Stimulated activated CD8-positive, alpha-beta memory T cell treated with anti-CD3 and anti-CD28 coated beads, Interleukin-15, amount 100 ng/mL, for 4 hours (primary cell): ENCODE results near the gene CEACAM1.
A peak's percentile ranks its signal among the peaks of the same experiment; 100 is the strongest.
"Not testable (repeated sequence)": the region's sequence is repeated elsewhere in the genome, so short reads cannot be mapped to it uniquely, and the experiment has no call there.

Experiments used
- DNase-seq, 2 donors: peaks; one replicate each; pipeline ENCODE4 v3.0.0-alpha.2; 2020; ENCODE audit warnings: low read depth in 2 of 2

The CEACAM1 gene

GRCh38 chr19:42512130-42512636 is 16.1 kb downstream of the CEACAM1 start:
- DNase-seq, result no peak

GRCh38 chr19:42511340-42511739 is 16.9 kb downstream of the CEACAM1 start:
- no peak for DNase-seq

GRCh38 chr19:42508892-42509444 is 19.3 kb downstream of the CEACAM1 start:
- no peak for DNase-seq

DNA sequence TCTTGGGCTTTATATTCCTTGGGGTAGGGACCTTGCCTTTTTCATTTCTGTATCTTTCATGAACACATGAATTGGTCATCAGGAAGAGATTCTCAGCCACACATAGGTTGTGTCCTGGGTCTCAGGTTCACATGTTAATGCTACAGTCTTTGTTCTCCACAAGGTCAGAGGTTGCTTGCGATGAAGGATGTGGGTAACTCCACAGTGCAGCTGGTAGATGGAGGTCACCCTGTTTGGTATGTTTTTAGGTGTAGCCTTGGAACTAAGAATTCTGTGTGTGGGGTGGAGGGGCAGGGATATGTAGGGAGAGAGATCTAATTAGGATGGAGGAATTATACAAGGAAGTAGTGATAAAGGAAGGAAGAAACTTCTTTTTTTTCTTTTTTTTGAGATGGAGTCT is 23.2 kb downstream of the CEACAM1 start:
- no peak for DNase-seq

GRCh38 chr19:42501733-42502132 is 26.5 kb downstream of the CEACAM1 start:
- no peak for DNase-seq

- DNase-seq, result not testable (repeated sequence)
Observed at GRCh38 chr19:42501243-42501642, 27.0 kb downstream of the CEACAM1 start.

DNA sequence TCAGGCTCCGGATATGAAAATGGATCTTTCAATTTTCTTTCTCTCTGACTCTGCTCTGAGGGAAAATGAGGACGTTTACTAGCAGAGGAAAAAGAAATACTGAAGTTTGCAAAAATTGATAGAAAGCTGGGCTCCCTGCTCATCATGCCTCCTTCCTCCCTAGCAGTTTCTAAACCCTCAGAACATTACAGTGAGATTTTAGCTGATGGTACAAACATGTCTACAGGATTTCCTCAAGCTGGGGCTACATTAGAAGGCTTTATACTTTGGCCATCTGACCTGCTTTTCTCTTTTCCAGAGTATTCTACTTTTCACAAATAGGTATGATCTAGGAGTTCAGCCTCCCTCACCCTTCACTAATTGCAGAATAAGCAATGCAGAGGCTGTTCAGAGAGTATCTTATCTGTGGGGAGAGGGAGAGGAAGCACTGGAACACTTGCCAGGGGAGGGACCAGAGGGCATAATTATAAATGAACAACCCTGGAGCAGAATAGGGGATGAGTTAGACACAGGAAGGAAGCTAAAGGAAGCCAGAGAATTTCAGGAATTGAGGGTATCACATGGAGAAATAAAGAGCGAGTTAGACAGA is 30.0 kb downstream of the CEACAM1 start:
- no peak for DNase-seq

DNA sequence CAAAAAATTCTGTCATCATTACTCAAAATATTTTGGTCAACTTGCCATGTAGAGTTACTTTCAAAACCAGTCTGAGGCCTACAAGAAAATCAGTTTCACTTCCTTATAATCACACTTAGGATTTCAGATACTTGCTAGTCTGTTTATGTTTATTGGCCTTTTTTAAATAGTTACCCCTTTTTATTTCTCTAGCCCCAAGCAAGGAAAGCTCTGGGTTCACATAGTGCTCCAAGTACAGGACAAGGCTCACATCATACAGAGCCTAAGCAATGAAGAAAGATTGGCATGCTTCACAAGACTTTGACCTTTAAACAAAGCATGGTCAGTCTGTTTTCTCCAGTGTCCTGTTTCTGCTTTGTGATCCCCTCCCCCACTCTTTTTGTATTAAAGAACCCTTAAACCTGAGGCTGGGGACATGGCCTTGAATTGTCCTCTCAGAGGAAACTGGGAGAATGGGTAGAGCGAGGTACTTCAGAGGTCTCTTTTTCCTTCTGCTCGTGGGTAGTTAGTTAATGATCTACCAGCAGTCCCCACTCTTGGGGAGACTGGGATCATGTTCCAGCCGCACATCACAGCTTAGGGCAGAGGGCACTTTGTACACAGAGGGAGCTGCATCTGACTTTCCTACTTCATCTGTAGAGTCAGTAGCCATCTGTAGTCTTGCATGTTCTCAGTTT is 30.7 kb downstream of the CEACAM1 start:
- DNase-seq, result no peak

DNA sequence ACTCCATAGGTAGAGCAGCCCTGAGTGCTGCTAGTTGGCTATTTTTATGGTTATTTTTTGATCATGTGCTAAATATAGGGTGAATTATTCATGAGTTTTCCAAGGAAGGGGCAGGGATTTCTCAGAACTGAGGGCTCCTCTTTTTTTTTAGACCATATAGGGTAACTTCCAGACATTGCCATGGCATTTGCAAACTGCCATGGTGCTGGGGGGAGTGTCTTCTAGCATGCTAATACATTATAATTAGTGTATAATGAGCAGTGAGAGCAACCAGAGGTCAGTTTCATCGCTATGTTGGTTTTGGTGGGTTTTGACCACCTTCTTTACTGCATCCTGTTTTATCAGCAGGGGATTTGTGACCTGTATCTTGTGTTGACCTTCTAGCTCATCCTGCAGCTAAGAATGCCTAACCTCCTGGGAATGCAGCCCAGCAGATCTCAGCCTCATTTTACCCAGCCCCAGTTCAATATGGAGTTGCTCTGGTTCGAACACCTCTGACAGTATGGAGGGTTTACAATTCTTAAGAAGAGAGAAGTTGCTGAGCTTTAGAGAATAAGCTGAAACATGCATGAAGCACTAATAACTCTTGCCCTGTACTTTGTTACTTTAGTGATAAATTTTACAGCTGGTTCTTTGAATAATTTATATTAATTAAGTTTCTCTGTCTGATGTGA is 31.7 kb downstream of the CEACAM1 start:
- DNase-seq, result no peak

DNA sequence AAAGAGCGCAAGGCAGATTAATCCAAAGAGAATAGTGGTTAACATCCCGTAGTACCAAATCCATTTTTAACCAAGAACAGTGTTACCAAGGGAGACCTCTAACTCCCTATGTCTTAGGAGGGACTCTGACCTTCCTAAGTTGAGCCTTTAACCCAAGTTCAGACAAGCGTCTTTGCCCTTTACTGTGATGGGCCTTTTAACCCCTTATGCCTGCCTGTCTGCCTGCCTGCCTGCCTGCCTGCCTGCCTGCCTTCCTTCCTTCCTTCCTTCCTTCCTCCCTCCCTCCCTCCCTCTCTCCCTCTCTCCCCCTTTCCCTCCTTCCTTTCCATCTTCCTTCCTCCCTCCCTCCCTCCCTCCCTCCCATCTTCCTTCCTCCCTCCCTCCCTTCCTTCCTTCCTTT is 32.6 kb downstream of the CEACAM1 start:
- DNase-seq, result no peak

DNA sequence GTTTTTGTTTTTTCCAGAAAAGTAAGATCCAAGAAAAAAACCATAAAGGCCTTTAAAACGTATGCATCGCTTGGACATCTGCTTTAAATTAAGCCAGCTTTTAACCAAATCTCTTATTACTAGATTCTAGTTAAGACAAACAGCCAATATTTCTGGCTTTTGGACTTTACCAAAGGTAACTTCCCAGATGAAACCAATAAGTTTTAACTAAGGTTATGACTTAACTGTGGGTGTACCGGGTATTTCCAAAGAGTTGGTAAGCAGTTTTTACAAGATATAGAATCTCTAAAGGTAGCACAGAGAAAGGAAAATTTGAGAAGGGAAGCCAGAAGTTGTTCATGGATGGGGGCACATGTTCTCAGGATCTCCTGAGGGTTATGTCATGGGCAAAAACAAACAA is 34.0 kb downstream of the CEACAM1 start:
- no peak for DNase-seq

- no peak for DNase-seq
Observed at GRCh38 chr19:42488783-42489521, 39.3 kb downstream of the CEACAM1 start.

DNA sequence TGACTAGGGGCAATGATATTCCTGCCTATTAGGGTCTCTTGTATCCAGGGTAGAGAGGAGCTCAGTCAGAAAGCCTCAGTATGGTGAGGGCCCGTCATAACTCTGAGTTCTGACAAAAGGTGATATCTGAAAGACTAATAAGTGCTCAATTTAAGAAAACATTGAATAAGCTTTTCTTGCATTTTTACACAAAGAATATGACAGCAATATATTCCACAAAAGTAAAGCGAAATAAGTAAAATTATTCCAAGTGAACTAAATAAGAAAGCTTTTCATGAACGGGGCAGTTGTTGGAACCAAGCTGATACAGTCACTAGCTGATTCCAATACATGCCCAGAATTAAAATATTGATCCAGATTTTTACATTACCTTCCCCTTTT is 40.5 kb downstream of the CEACAM1 start:
- no peak for DNase-seq

- DNase-seq, result no peak
Observed at GRCh38 chr19:42487032-42487797, 41.1 kb downstream of the CEACAM1 start.

GRCh38 chr19:42485036-42485435 is 43.2 kb downstream of the CEACAM1 start:
- DNase-seq, result not testable (repeated sequence)

DNA sequence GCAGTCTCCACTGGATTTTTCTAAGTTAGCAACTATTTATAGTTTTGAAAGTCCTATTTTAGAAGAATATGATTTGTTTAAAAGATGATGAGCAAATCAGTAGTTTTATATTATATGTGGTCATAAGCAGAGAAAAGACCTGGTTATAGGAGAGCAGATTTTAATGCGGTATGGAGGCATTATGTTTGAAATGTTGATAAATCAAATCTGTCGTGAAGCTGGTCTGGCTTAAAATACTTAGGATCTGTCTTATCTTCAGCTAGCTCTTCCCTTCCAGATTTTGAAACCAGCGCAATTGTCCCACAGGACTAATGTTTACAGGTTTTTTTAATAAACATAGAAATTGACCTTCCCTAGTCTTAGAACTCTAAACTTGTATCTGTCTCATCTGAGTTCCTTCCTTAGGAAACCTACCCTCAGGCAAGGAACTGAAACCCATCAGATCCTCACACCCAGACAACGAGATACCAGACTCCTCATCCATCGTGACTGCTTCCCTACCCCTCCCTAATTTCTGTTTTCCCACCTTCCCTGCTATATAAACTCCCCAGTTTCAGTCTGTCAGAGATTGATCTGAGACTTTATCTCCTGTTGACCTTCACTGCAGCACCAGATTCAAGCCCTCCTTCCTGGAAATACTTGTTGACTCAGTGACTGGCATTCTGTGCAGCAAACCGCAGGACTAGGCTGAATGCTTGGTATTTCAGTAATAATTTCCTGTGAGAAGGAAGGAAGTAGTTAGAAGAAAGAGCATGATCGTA is 47.8 kb downstream of the CEACAM1 start:
- peak; percentile 5 for DNase-seq

GRCh38 chr19:42479736-42480135 is 48.5 kb downstream of the CEACAM1 start:
- no peak for DNase-seq

- no peak for DNase-seq
Observed at GRCh38 chr19:42478765-42479311, 49.4 kb downstream of the CEACAM1 start.

GRCh38 chr19:42477933-42478332 is 50.3 kb downstream of the CEACAM1 start:
- no peak for DNase-seq

DNA sequence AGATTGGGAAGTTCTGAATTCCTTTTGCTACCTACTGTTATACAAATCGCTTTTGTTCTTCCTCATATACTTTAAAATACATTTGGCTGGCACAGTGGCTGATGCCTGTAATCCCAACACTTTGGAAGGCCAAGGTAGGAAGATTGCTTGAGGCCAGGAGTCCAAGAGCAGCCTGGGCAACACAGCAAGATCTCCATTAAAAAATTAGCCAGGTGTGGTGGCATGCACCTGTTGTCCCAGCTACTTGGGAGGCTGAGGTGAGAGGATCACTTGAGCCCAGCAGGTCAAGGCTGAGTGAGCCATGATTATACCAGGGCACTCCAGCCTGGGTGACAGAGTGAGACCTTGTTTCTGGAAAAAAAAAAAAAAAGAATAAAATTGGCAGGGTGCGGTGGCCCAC is 51.2 kb downstream of the CEACAM1 start:
- DNase-seq, result no peak
